Sciatic nerve (tissue), 2 donors: Measurements from ENCODE around the gene DGKZ. TPM values are rescaled to one million over a fixed set of nuclear protein-coding genes. Genes with fewer than 3 reads are reported as not detected.

Experiments
- ATAC-seq: fragments of 200-7000 bp; cut with Tn5 transposase; one replicate; pipeline ENCODE4 v1.9.1; 2020; ENCODE audit warnings: mild to moderate bottlenecking, moderate library complexity
- DNase-seq: peaks from one replicate; pipeline ENCODE4 v3.0.0-alpha.2; 2020; ENCODE audit warnings: low spot score
- intact Hi-C: fragments of 100-400 bp; cut with DNase I; formaldehyde crosslinking; loops from one replicate; pipeline ENCODE4 v1.14.2; 2022
- total RNA-seq: library from RNA; stranded (reverse); fragmentation: NEBNext Ultra II Directional; extraction: Animal tissue kit (Norgen Biotek cat#: 25700); gene quantifications from one replicate; pipeline ENCODE4 v1.2.1, GENCODE V29; 2021
- donor health status: DM: no; HTN: no; CAD: no.
- donor health status: DM: no; HTN: no; CAD: no.

Gene DGKZ
- total RNA-seq, 1 donor from 2014 or later = 45.5 TPM

DNA sequence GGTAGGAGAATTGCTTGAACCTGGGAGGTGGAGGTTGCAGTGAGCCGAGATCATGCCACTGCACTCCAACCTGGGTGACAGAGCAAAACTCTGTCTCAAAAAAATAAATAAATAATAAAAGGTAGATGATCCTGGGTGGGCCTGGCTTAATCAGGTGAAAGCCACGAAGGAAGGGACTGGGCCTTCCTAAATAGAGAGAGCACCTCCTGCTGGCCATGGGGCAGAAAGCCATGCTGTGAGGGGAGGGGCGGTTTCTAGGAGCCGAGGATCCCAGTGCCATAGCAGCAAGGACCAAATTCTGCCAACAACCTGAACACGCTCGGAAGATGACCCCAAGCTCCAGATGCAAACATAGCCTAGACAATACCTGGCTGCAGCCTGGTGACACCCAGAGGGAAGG is 24.5 kb upstream of the DGKZ start:
- ATAC-seq (no peak), DNase-seq (no peak)
- intact Hi-C loops = no loop called here

DNA sequence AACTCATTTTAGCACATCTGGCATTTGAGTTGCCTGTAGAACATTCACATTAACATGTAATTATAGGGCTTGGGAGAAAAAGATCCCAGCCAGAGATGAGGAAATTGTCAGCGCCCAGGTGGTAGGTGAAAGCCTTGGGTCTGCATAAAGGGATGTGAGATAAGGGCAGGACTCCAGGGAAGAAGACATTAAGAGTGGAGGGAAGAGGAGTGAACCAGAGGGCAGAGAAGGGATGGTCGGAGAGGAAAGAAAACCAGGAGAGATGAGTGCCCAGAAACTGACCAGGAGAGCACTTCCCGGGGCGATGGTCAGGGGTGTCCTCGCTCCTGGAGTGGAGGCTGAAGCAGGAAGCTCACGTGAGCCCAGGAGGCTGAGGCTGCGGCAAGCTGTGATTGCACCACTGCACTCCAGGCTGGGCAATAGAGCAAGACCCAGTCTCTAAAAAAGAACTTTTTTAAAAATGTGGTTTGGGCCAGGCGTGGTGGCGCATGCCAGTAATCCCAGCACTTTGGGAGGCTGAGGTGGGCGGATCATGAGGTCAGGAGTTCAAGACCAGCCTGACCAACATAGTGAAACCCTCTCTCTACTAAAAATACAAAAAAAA is 20.3 kb upstream of the DGKZ start:
- no peak for DNase-seq
- ATAC-seq = no peak
- intact Hi-C loops = no loop called here

GRCh38 chr11:46327829-46328228 is 19.4 kb upstream of the DGKZ start:
- ATAC-seq (no peak), DNase-seq (no peak)
- intact Hi-C loops = no loop called here

DNA sequence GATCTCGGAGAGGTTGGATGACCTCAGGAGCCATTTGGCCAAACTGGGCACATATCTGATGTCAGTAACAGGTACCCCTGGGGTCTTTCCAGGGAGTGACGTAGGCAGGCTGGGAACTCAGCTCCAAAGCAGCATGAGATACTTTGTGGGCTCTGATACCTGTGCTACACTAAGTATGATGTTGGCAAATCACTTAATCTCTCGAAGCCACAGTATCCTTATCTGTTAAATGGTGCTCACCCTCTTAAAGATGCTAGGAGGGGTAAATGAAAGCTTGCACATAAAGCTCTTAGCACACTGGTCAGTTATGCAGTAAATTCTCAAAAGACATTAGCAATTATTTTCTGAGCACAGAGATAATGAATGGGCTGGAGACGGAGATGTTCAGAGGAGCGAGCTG is 17.1 kb upstream of the DGKZ start:
- intact Hi-C loops = no loop called here
- no peak for ATAC-seq

GRCh38 chr11:46330563-46331281 is 16.5 kb upstream of the DGKZ start:
- no peak for ATAC-seq
- no peak for DNase-seq
- intact Hi-C loops = no loop called here

More for the DNA sequence above, 17.1 kb upstream of the DGKZ start:
- DNase-seq = no peak

DNA sequence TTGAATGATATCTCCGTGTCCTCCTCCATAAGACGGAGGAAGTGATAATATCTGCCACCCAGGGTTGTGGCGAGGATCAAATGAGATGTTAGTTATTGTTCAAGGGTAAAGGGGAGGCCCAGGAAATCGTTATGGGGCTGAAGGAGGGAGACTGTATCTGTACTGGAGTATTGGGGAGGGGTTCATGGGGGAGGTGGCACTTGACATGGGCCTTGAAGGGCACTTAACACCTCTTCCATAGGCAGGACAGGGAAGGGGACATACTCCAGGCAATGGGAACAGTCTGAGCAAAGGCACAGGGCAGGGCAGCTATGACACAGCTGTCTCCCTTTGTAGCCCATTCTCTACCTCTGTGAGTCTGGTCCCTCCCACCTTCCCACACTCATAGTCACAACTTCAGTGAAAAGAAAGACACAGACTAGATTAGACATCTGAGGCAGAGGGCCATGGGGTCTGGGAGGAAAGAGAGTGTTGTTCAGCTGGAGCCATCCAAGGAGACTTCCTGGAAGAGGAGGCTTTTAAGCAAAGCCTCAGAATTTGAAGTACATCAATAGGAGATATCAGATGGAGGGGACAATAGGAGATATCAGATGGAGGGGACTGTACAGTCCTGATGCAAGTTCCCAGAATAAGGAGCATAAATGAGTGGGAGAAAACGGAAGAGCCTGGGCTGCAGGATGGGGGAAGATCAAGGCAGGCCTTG is 15.8 kb upstream of the DGKZ start:
- ATAC-seq (no peak), DNase-seq (no peak)
- intact Hi-C loops = no loop called here

- ATAC-seq (no peak), DNase-seq (no peak)
- intact Hi-C loops = no loop called here
Observed at GRCh38 chr11:46332093-46332567, 15.1 kb upstream of the DGKZ start.

GRCh38 chr11:46332568-46333393 is 14.5 kb upstream of the DGKZ start:
- DNase-seq (no peak), ATAC-seq (no peak)
- intact Hi-C loops = no loop called here

DNA sequence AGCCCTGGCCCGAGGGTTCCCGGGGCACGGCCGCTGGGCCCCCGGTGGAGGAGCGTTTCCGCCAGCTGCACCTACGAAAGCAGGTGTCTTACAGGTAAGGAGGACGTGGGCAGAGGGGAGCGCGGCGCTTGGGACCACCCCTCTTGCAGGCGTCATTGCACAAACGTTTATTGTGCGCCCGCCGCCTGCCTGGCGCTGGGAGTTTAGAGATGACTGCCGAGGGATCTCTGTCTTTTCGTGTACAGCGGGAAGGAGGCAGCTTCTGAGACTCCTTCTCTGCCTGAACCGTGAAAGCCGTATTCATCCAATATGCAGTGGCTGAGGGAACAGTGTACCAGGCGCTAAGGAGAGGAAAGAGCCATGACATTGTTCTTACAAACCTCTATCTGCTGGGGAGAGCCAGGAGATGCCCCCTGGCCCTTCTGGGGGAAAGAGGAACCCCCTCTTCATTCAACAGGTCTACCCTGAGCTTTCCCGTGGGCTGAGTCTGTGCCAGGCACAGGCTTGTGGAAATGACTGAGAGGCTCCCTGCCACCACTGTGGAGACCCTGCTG is 13.8 kb upstream of the DGKZ start:
- DNase-seq (no peak), ATAC-seq (no peak)
- intact Hi-C loops = no loop called here

GRCh38 chr11:46334211-46334610 is 13.1 kb upstream of the DGKZ start:
- intact Hi-C loops = no loop called here

DNA sequence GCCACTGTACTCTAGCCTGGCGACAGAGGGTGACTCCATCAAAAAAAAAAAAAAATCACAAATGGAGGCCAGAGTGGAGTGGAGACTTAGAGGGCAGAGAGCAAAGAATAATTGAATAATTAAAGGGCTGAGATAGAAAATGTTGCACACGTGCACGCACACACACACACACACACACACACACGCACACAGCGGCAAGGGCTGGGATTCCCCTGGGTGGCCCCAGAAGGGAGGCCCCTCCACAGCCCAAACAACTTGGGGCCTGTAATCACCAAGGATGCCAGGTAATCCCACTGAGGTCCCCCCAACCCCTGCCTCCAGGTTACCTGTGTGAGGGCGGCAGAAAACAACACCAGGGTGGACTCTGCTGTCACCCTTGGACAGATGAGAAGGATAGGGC is 12.0 kb upstream of the DGKZ start:
- no peak for DNase-seq
- ATAC-seq = no peak
- intact Hi-C loops = no loop called here

More at GRCh38 chr11:46334211-46334610, 13.1 kb upstream of the DGKZ start:
- ATAC-seq (no peak), DNase-seq (no peak)

DNA sequence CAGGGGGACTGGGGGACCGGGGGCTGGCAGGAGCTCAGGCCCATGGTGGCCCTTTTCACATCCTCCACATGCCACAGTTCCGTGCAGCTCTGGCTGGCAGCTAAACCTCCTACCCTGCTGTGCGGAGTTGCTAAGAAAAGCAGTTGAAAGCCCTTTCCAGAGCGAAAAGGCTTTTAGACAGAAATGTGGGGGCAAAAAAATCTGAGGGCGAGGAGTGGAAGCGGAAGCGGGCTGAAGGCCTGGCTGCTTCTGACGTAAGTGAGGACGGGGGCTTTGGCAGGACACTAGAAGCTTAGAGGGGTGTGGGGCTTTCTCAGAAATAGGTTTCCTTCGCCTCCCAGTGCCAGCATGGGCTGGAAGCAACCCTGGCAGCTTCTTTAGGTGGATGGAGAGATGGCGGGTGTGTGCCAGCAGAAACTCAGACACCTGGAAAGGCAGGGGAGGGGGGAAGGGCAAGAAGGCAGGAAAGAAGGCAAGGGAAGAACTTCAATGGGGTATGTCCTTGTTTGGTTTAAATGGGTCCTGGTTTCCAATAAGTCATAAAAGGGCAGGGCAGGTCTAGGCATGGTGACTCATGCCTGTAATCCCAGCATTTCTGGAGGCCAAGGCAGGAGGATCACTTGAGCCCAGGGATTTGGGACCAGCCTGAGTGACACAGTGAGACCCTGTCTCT is 11.2 kb upstream of the DGKZ start:
- DNase-seq = no peak
- intact Hi-C loops = no loop called here
- ATAC-seq = no peak

DNA sequence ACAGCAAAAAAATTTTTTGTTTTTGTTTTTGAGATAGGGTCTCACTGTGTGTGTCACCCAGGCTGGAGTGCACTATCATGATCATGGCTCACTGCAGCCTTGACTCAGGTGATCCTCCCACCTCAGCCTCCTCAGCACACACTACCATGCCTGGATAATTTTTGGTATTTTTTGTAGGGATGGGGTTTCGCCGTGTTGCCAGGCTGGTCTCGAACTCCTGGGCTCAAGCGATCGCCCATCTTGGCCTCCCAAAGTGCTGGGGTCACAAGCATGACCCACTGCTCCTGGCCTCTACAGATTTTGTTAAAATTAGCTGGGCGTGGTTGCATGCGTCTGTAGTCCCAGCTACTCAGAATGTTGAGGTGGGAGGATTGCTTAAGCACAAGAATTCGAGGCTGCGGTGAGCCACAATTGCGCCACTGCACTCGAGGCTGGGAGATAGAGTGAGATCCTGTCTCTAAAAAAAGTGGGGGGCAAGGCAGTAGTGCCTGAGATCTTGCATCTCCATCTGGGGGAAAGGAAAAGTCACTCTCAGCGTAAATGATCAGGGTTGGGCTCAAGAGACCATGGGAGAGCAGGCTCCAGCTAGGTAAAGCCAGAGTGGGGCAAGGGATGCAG is 10.6 kb upstream of the DGKZ start:
- no peak for ATAC-seq
- intact Hi-C loops = no loop called here
- DNase-seq = no peak

DNA sequence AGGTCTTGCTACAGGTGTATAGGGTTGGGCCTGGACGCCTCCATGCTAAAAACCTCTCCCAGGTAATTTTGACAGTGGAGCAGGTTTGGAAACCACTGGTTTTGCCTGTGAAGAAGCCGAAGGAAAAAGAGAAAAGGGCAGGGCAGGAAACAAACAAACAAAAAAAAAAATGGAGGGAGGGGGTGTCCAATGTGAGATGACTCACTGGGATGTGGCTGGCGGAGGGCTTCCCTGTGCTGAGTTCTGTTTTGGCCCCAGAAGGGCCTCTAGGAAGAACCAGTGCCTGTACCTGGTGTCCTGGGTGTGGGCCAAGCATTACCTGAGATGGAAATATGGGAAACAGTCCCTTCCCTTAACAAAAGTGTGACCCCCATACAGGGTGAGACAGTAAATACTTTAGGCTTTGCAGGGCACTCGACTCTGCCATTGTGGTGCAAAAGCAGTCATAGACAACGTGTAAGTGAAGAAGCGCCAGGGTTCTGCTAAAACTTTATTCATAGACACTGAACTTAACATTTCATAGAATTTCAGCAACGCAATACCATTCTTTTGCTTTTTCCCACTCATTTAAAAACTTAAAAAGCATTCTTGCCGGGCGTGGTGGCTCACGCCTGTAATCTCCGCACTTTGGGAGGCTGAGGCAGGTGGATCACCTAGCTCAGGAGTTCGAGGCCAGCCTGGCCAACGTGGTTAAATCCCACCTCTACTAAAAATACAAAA is 9.5 kb upstream of the DGKZ start:
- no peak for ATAC-seq
- no peak for DNase-seq
- intact Hi-C loops = no loop called here

DNA sequence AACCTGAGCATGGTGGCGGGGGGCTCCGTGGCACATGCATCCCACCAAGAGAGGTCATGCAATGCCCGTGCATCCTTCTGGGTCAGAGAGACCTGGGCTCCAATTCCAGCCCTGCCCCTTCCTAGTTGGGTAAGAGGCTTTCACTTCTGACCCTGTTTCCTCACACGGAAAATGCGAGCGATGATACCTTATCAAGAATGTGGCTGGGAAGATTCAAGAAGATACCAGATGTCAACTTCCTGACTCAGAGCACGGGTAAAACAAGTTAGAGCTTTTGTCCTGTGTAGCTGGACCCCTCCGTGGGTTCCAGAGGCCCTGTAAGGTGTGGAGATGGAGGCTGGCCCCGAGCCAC is 8.7 kb upstream of the DGKZ start:
- intact Hi-C loops = no loop called here
- ATAC-seq (peak; percentile 18), DNase-seq (no peak)

DNA sequence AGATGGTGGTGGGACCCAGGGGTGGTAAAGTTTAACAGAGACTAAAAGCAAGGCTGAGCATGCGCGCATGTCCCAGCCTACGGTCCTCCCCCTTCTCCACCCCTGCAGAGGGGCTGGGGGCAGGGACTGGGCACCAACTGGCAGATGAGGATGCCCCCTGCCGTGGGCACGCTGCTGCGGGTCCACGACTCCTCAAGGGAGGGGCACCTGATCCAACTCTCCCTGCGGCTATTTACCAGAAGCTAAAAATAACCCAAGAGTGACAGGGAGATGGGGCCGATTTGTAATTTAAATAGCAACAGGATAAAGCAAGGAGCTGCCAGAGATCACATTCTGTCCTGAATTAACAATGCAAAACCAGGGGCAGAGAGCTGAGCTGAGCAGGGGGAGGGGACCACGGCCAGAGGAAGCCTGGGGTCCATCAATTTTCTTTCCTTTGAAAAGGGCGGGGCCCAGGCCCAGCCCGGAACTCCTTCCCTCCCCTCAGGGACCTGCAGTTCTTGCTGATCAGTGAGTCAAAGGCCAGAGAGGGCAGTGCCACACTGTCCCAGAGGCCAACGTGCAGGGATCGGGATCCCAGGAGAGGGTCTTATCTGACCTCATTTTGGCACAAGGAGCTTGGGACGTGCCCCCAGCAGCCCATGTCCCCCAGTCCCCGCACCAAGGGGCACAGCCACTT is 8.1 kb upstream of the DGKZ start:
- DNase-seq = no peak
- ATAC-seq = peak; percentile 36
- intact Hi-C loops = no loop called here

DNA sequence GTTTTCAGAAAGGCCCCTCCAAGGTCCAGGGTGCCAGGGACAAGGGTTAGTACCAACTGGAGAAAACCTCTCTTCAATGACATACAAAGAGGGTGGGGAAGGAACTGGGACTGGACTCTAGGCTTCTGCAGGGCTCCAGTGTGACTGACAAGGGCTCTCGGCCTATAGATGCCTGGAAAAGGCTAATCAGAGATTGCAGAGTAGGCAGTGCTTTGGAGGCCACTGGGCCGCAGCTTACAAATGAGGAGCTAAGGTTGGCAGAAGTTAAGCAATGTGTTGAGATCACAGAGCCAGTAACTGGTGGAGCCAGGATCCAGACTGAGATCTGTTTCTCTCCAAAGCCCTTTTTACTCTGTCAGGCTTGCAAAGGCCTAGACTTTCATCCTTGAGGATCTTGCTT is 7.4 kb upstream of the DGKZ start:
- DNase-seq (no peak), ATAC-seq (peak; percentile 48)
- intact Hi-C loops = loop anchor here (5.0 kb wide), 1 partner anchor 967 kb away; no protein-coding TSS in a partner anchor
